Endothelial cell of umbilical vein (primary cell): ENCODE data around the gene COL21A1. TPM values are rescaled to one million over a fixed set of nuclear protein-coding genes. Genes with fewer than 3 reads are reported as not detected.

Experiments used
- BruUV-seq: library from RNA; stranded (reverse); fragments of 400-500 nt; replicated peaks from 2 replicates; lab custom pipeline; 2021; lab: Mats Ljungman, UMichigan
- CTCF ChIA-PET: fragments of 300-600, 350-600 bp; sonication (Branson Sonifier 250); formaldehyde crosslinking; loops from one replicate; lab custom pipeline; 2021; ENCODE audit warnings: antibody characterized with exemption, inconsistent platforms; lab: Charles Lee
- POLR2A ChIA-PET: fragments of 300-600, 350-600 bp; sonication (Branson Sonifier 250); formaldehyde crosslinking; loops from one replicate; lab custom pipeline; 2021; ENCODE audit warnings: antibody characterized with exemption, inconsistent platforms; lab: Charles Lee
- DNase-seq: peaks from one replicate; pipeline ENCODE4 v3.0.0-alpha.2; 2011; ENCODE audit warnings: low read depth, low spot score
- FAIRE-seq: peaks from 2 replicates; lab custom pipeline; 2011; peaks lifted over from hg19 to GRCh38; lab: Jason Lieb, UNC
- H2AFZ ChIP-seq: 2 replicates; pipeline ENCODE4 v1.6.0; 2012; ENCODE audit warnings: low read depth, low read length, control low read depth, inconsistent platforms
- H3K27ac ChIP-seq: 2 replicates; pipeline ENCODE4 v1.5.1; 2011; ENCODE audit warnings: low read depth, mild to moderate bottlenecking, control low read depth, low read length, moderate library complexity; ENCODE audit not compliant: insufficient read depth
- H3K27me3 ChIP-seq, 2 experiments: 2 replicates each; pipeline versions ENCODE4 v1.6.0 to v1.6.1; 2011; ENCODE audit warnings: low read length in 2 of 2, mixed read lengths in 1 of 2; ENCODE audit not compliant: control insufficient read depth in 2 of 2, insufficient read depth in 2 of 2
- H3K36me3 ChIP-seq, 2 experiments: 2 replicates in 1 of 2; 3 replicates in 1 of 2; pipeline ENCODE4 v1.5.1; 2011; ENCODE audit warnings: low read length in 2 of 2, mild to moderate bottlenecking in 1 of 2, moderate library complexity in 1 of 2; ENCODE audit not compliant: control insufficient read depth in 2 of 2, insufficient read depth in 2 of 2; ENCODE audit errors: extremely low read depth in 1 of 2
- H3K4me1 ChIP-seq: 3 replicates; pipeline ENCODE4 v1.5.1; 2011; ENCODE audit warnings: mild to moderate bottlenecking, low read length; ENCODE audit not compliant: control insufficient read depth, insufficient read depth; ENCODE audit errors: extremely low read depth
- H3K4me2 ChIP-seq: 2 replicates; pipeline ENCODE4 v1.6.1; 2011; ENCODE audit warnings: low read length, control low read depth, mixed read lengths; ENCODE audit not compliant: insufficient read depth
- H3K4me3 ChIP-seq, 3 experiments: fragments of 200-600 bp in 1 of 3; sonication (generic), shearing (Covaris generic) in 1 of 3; replicated peaks in 1 of 3; 2 replicates each; pipeline ENCODE4 v1.5.1; 2011 to 2016; ENCODE audit warnings: control low read depth in 3 of 3, low read length in 3 of 3, mild to moderate bottlenecking in 2 of 3, inconsistent platforms in 1 of 3, low read depth in 1 of 3, moderate library complexity in 1 of 3; ENCODE audit not compliant: insufficient read depth in 1 of 3
- H3K79me2 ChIP-seq: 2 replicates; pipeline ENCODE4 v1.6.0; 2012; ENCODE audit warnings: low read length, inconsistent platforms; ENCODE audit not compliant: control insufficient read depth, insufficient read depth
- H3K9ac ChIP-seq: replicated peaks from 2 replicates; pipeline ENCODE3; 2011; ENCODE audit warnings: low read length, control low read depth; ENCODE audit not compliant: insufficient read depth; ENCODE audit errors: extremely low read depth
- H3K9me1 ChIP-seq: replicated peaks from 3 replicates; pipeline ENCODE4 v1.6.0; 2011; ENCODE audit warnings: mild to moderate bottlenecking, low read length; ENCODE audit not compliant: control insufficient read depth, insufficient read depth; ENCODE audit errors: extremely low read depth
- H3K9me3 ChIP-seq: replicated peaks from 2 replicates; pipeline ENCODE4 v1.5.1; 2012; ENCODE audit warnings: low read length, inconsistent platforms; ENCODE audit not compliant: control insufficient read depth, insufficient read depth
- H4K20me1 ChIP-seq: replicated peaks from 2 replicates; pipeline ENCODE3; 2011; ENCODE audit warnings: mild to moderate bottlenecking, low read length; ENCODE audit not compliant: control insufficient read depth, insufficient read depth; ENCODE audit errors: extremely low read depth
- CTCF ChIP-seq, 2 donors: IDR thresholded peaks; 1 replicate in 1 of 2; 2 replicates in 1 of 2; pipeline ENCODE4 v1.5.1; 2011; ENCODE audit warnings: low read length in 2 of 2, mild to moderate bottlenecking in 2 of 2, moderate library complexity in 2 of 2, control low read depth in 1 of 2, inconsistent platforms in 1 of 2, low read depth in 1 of 2; ENCODE audit not compliant: insufficient read depth in 1 of 2; ENCODE audit errors: extremely low read depth in 1 of 2
- EZH2 ChIP-seq: IDR thresholded peaks from 2 replicates; pipeline ENCODE4 v1.6.1; 2012; ENCODE audit warnings: borderline replicate concordance, low read depth, mild to moderate bottlenecking, moderate library complexity, low read length, inconsistent platforms; ENCODE audit not compliant: severe bottlenecking
- FOS ChIP-seq: IDR thresholded peaks from 2 replicates; pipeline ENCODE4 v1.6.1; 2011; ENCODE audit warnings: mild to moderate bottlenecking, low read length, moderate library complexity, borderline replicate concordance; ENCODE audit not compliant: insufficient read depth
- GATA2 ChIP-seq: IDR thresholded peaks from 2 replicates; pipeline ENCODE4 v1.7.0; 2011; ENCODE audit warnings: low read depth, mild to moderate bottlenecking, moderate library complexity, mixed read lengths, low read length; ENCODE audit not compliant: insufficient read length, insufficient read depth
- JUN ChIP-seq: IDR thresholded peaks from 2 replicates; pipeline ENCODE4 v1.6.1; 2011; ENCODE audit warnings: borderline replicate concordance, low read depth; ENCODE audit not compliant: insufficient read length, insufficient read depth
- MAX ChIP-seq: IDR thresholded peaks from 2 replicates; pipeline ENCODE4 v1.6.1; 2011; ENCODE audit not compliant: insufficient read depth, insufficient read length
- MYC ChIP-seq: IDR thresholded peaks from one replicate; pipeline ENCODE4 v1.6.1; 2011; ENCODE audit warnings: mild to moderate bottlenecking, low read depth, low read length
- POLR2A ChIP-seq: IDR thresholded peaks from 2 replicates; pipeline ENCODE4 v1.6.1; 2012; ENCODE audit warnings: low read depth, mild to moderate bottlenecking, control low read depth, low read length
- POLR2AphosphoS5 ChIP-seq: IDR thresholded peaks from 2 replicates; pipeline ENCODE4 v1.6.1; 2012; ENCODE audit warnings: low read depth, mild to moderate bottlenecking, control low read depth, low read length, moderate library complexity; ENCODE audit not compliant: insufficient read depth
- dilution Hi-C: fragments of 300-500 bp; cut with MboI; formaldehyde crosslinking; loops from one replicate; pipeline ENCODE4 v1.15.0; 2019; ENCODE audit warnings: low sequenced_read_pairs; ENCODE audit not compliant: extremely low pct_ligation_motif_present
- intact Hi-C: fragments of 100-400 bp; cut with micrococcal nuclease; formaldehyde crosslinking; loops from one replicate; pipeline ENCODE4 v1.10.0; 2022
- polyA plus RNA-seq, 4 experiments: library from polyadenylated mRNA; depleted of rRNA in 3 of 4; stranded (reverse) in 3 of 4; unstranded in 1 of 4; fragments of >200 nt; gene quantifications; 2 replicates each; pipeline versions ENCODE4 v1.2.1 to v1.2.3, GENCODE V29; 2011 to 2012; ENCODE audit warnings: missing spikeins in 1 of 4
- total RNA-seq: library from RNA; stranded (reverse); gene quantifications from 2 replicates; pipeline ENCODE4 v1.2.3, GENCODE V29; 2021

COL21A1 gene
- total and polyA plus RNA-seq, 2 donors (not counting 3 experiments of a cell fraction or from before 2014, with no cell fraction given), result 0.22 to 1.4 TPM

GRCh38 chr6:56079751-56080540 lies 167.4 kb downstream of the COL21A1 start:
- intact Hi-C loops, result no loop called here
- ChIA-PET CTCF (interaction anchor here (1.1 kb wide), 1 partner anchor 34 kb away, joined by 3 read pairs; no protein-coding TSS in a partner anchor), POLR2A (no interaction called here)
- H3K9ac ChIP-seq, result no peak overlapping the region
- no peak overlapping the region for H3K27ac ChIP-seq
- H3K27me3 ChIP-seq, result no peaks in the 10 kb centered on the region
- FAIRE-seq (no peak), DNase-seq (no peak)
- H3K4me2 ChIP-seq, result no peak overlapping the region
- no peaks in the 10 kb centered on the region for H3K79me2 ChIP-seq
- H3K4me1 ChIP-seq, result no peaks in the 10 kb centered on the region
- no peak overlapping the region for H3K4me3 ChIP-seq
- no peaks in the 10 kb centered on the region for H4K20me1 ChIP-seq
- H3K9me1 ChIP-seq, result no peaks in the 10 kb centered on the region
- no peak overlapping the region for H2AFZ ChIP-seq
- dilution Hi-C loops, result no loop called here
- no peaks in the 10 kb centered on the region for H3K9me3 ChIP-seq
- H3K36me3 ChIP-seq, result no peaks in the 10 kb centered on the region
- no TSS peak for BruUV-seq
- TF ChIP-seq MAX, result no peak
- no peak for TF ChIP-seq POLR2AphosphoS5
- no peak for TF ChIP-seq POLR2A
- TF ChIP-seq FOS, result no peak
- TF ChIP-seq JUN, result no peak
- no peak for TF ChIP-seq GATA2
- no peak for TF ChIP-seq CTCF (IDR thresholded peaks at IDR 0.05; ENCODE audit: extremely low read depth in 1 of 2, insufficient read depth in 1 of 2, low read depth in 1 of 2, low read length in 2 of 2)
- TF ChIP-seq MYC, result no peak
- no peak for TF ChIP-seq EZH2
